Measurements from ENCODE around the gene JAG2.

GRCh38 chr14:105107781-105108515, 60.6 kb downstream of the JAG2 start:
- TF ChIP-seq POLR2A (IDR thresholded peaks at IDR 0.05; ENCODE audit: low read length) (no peak), GATA1 (IDR thresholded peaks at IDR 0.05; ENCODE audit: low read depth, low read length) (no peak)

All from erythroblast (primary cell).